GM23338 (cell line): Measurements from ENCODE around the gene THSD4. TPM values are rescaled to one million over a fixed set of nuclear protein-coding genes. Genes with fewer than 3 reads are reported as not detected.

Experiments used
- ATAC-seq: fragments of 200-7000 bp; cut with Tn5 transposase; 3 replicates; pipeline ENCODE4 v1.9.1; 2020
- DNase-seq: peaks from one replicate; pipeline ENCODE4 v3.0.0-alpha.2; 2015; ENCODE audit warnings: low spot score
- H2AFZ ChIP-seq: fragments of 200-600 bp; sonication (generic); 2 replicates; pipeline ENCODE4 v1.8.0; 2016; ENCODE audit warnings: antibody characterized with exemption, mild to moderate bottlenecking, moderate library complexity
- H3F3A ChIP-seq: fragments of 200-600 bp; sonication (generic); replicated peaks from 2 replicates; pipeline ENCODE4 v1.8.0; 2017; ENCODE audit warnings: antibody characterized with exemption, mixed run types, low read depth
- H3K27ac ChIP-seq: fragments of 200-600 bp; sonication (generic); 2 replicates; pipeline ENCODE4 v1.6.1; 2016; ENCODE audit warnings: low read depth
- H3K27me3 ChIP-seq: fragments of 200-600 bp; sonication (generic); 2 replicates; pipeline ENCODE4 v1.8.0; 2016; ENCODE audit warnings: mild to moderate bottlenecking, mixed run types, moderate library complexity; ENCODE audit not compliant: insufficient read depth
- H3K36me3 ChIP-seq: fragments of 200-600 bp; sonication (generic); 2 replicates; pipeline ENCODE4 v1.8.0; 2016; ENCODE audit warnings: mild to moderate bottlenecking; ENCODE audit not compliant: insufficient read depth
- H3K4me1 ChIP-seq: fragments of 200-600 bp; sonication (generic); 2 replicates; pipeline ENCODE4 v1.8.0; 2016; ENCODE audit warnings: mild to moderate bottlenecking, moderate library complexity; ENCODE audit not compliant: insufficient read depth
- H3K4me2 ChIP-seq: fragments of 200-600 bp; sonication (generic); 2 replicates; pipeline ENCODE4 v1.7.1; 2017; ENCODE audit warnings: mixed run types
- H3K4me3 ChIP-seq: fragments of 200-600 bp; sonication (generic); 2 replicates; pipeline ENCODE4 v1.6.1; 2016; ENCODE audit warnings: mixed run types
- H3K79me2 ChIP-seq: fragments of 200-600 bp; sonication (generic); replicated peaks from 2 replicates; pipeline ENCODE4 v1.8.0; 2017; ENCODE audit warnings: mild to moderate bottlenecking; ENCODE audit not compliant: insufficient read depth
- H3K9me2 ChIP-seq: fragments of 200-600 bp; sonication (generic); 2 replicates; pipeline ENCODE4 v1.8.0; 2017; ENCODE audit not compliant: insufficient read depth
- H4K20me1 ChIP-seq: fragments of 200-600 bp; sonication (generic); replicated peaks from 2 replicates; pipeline ENCODE4 v1.8.0; 2017; ENCODE audit warnings: mild to moderate bottlenecking; ENCODE audit not compliant: insufficient read depth
- H3K27ac Mint-ChIP-seq: 2 replicates; pipeline ENCODE4 v1.8.0; 2020; ENCODE audit warnings: inconsistent platforms, mild to moderate bottlenecking, moderate library complexity, mixed read lengths
- H3K27me3 Mint-ChIP-seq: 3 replicates; pipeline ENCODE4 v1.8.0; 2022; ENCODE audit warnings: low read depth, mild to moderate bottlenecking, moderate library complexity, mixed read lengths, inconsistent platforms; ENCODE audit not compliant: insufficient read depth, poor library complexity
- H3K36me3 Mint-ChIP-seq: 3 replicates; pipeline ENCODE4 v1.8.0; 2021; ENCODE audit warnings: low read depth, mild to moderate bottlenecking, inconsistent platforms, moderate library complexity, mixed read lengths
- H3K4me1 Mint-ChIP-seq: 3 replicates; pipeline ENCODE4 v1.8.0; 2020; ENCODE audit warnings: mild to moderate bottlenecking, inconsistent platforms, mixed read lengths
- H3K4me3 Mint-ChIP-seq: 3 replicates; pipeline ENCODE4 v1.8.0; 2021; ENCODE audit warnings: moderate library complexity, mild to moderate bottlenecking, inconsistent platforms, mixed read lengths
- H3K9me3 Mint-ChIP-seq: 3 replicates; pipeline ENCODE4 v1.8.0; 2020; ENCODE audit warnings: moderate library complexity, mild to moderate bottlenecking, inconsistent platforms, mixed read lengths
- CREB1 ChIP-seq: fragments of 250-450 bp; sonication (Bioruptor Pico); IDR thresholded peaks from 2 replicates; pipeline ENCODE4 v1.5.0; 2020; ENCODE audit warnings: low read depth, mild to moderate bottlenecking, moderate library complexity
- CTCF ChIP-seq, 2 experiments: fragments of 200-600 bp in 1 of 2; sonication (generic) in 1 of 2; conservative IDR thresholded peaks; 2 replicates each; pipeline versions ENCODE4 v1.5.1 to v1.6.1; 2016 to 2017; ENCODE audit warnings: antibody characterized with exemption in 2 of 2, low read depth in 2 of 2, mild to moderate bottlenecking in 2 of 2, moderate library complexity in 1 of 2
- ETS1 ChIP-seq: IDR thresholded peaks from 2 replicates; pipeline ENCODE4 v1.6.1; 2016; ENCODE audit warnings: antibody characterized with exemption
- EZH2 ChIP-seq: fragments of 200-600 bp; sonication (generic); IDR thresholded peaks from one replicate; pipeline ENCODE4 v1.8.0; 2017; ENCODE audit warnings: antibody characterized with exemption, mild to moderate bottlenecking, low read depth; ENCODE audit not compliant: unreplicated experiment
- JUNB ChIP-seq: IDR thresholded peaks from one replicate; pipeline ENCODE4 v1.6.1; 2016; ENCODE audit warnings: antibody characterized with exemption; ENCODE audit not compliant: unreplicated experiment
- NANOG ChIP-seq: IDR thresholded peaks from 2 replicates; pipeline ENCODE4 v1.6.1; 2016; ENCODE audit warnings: antibody characterized with exemption, borderline replicate concordance
- POLR2AphosphoS5 ChIP-seq: IDR thresholded peaks from 2 replicates; pipeline ENCODE4 v1.6.1; 2016; ENCODE audit warnings: antibody characterized with exemption, low read depth
- REST ChIP-seq: IDR thresholded peaks from one replicate; pipeline ENCODE4 v1.6.1; 2018; ENCODE audit warnings: antibody characterized with exemption; ENCODE audit not compliant: unreplicated experiment
- STAT1 ChIP-seq: IDR thresholded peaks from one replicate; pipeline ENCODE4 v1.6.1; 2016; ENCODE audit warnings: antibody characterized with exemption; ENCODE audit not compliant: unreplicated experiment
- ZNF114 ChIP-seq: fragments of 250-450 bp; sonication (Bioruptor Pico); IDR thresholded peaks from 2 replicates; pipeline ENCODE4 v1.5.0; 2020; ENCODE audit warnings: mild to moderate bottlenecking, moderate library complexity
- ZNF331 ChIP-seq: fragments of 250-450 bp; sonication (Bioruptor Pico); IDR thresholded peaks from 2 replicates; pipeline ENCODE4 v1.5.0; 2020; ENCODE audit warnings: low read depth, mild to moderate bottlenecking, moderate library complexity
- polyA plus RNA-seq: library from polyadenylated mRNA; unstranded; fragments of >200 nt; fragmentation: Nextera tagmentation; extraction: Ambion mirVana; gene quantifications from 2 replicates; pipeline ENCODE4 v1.2.1, GENCODE V29; 2016
- total RNA-seq: library from RNA; depleted of rRNA; stranded (reverse); fragments of >200 nt; shearing (Covaris generic); gene quantifications from 2 replicates; pipeline ENCODE4 v1.2.3, GENCODE V29; 2014

The THSD4 gene
- total and polyA plus RNA-seq, 2 experiments from 2014 or later, result 2.0 to 7.4 TPM

- ATAC-seq (no peak), DNase-seq (no peak)
- no peaks in the 10 kb centered on the region for H3K9me2 ChIP-seq
- H3K4me3 Mint-ChIP-seq, result no peak overlapping the region
- no peaks in the 10 kb centered on the region for H3K36me3 ChIP-seq
- no peaks in the 10 kb centered on the region for H3F3A ChIP-seq
- no peaks in the 10 kb centered on the region for H3K36me3 Mint-ChIP-seq
- no peak overlapping the region for H2AFZ ChIP-seq
- H3K27ac Mint-ChIP-seq, result no peak overlapping the region
- H3K9me3 Mint-ChIP-seq, result no peaks in the 10 kb centered on the region
- no peak overlapping the region for H3K4me2 ChIP-seq
- no peak overlapping the region for H3K4me3 ChIP-seq
- H4K20me1 ChIP-seq, result no peaks in the 10 kb centered on the region
- H3K27me3 ChIP-seq, result no peaks in the 10 kb centered on the region
- no peak for TF ChIP-seq CREB1
- TF ChIP-seq ZNF114 (CRISPR knock-in tag), result no peak
- TF ChIP-seq ZNF331 (CRISPR knock-in tag), result no peak
- TF ChIP-seq NANOG, result no peak
- no peaks in the 10 kb centered on the region for H3K27me3 Mint-ChIP-seq
- H3K79me2 ChIP-seq, result no peaks in the 10 kb centered on the region
- H3K27ac ChIP-seq, result no peak overlapping the region
- H3K4me1 ChIP-seq, result peaks cover 10% of the 10 kb centered on the region
- H3K4me1 Mint-ChIP-seq, result peaks cover 5% of the 10 kb centered on the region
Observed at GRCh38 chr15:71509139-71509538, 393.9 kb downstream of the THSD4 start.

GRCh38 chr15:71510763-71511162 is 395.5 kb downstream of the THSD4 start:
- H2AFZ ChIP-seq, result no peak overlapping the region
- Mint-ChIP-seq H3K4me3 (no peak overlapping the region), H3K27ac (no peak overlapping the region), H3K4me1 (peaks cover 13% of the 10 kb centered on the region), H3K36me3 (no peaks in the 10 kb centered on the region), H3K27me3 (peaks cover 1% of the 10 kb centered on the region), H3K9me3 (no peaks in the 10 kb centered on the region)
- H4K20me1 ChIP-seq, result no peaks in the 10 kb centered on the region
- no peaks in the 10 kb centered on the region for H3K79me2 ChIP-seq
- no peak overlapping the region for H3K27ac ChIP-seq
- no peaks in the 10 kb centered on the region for H3F3A ChIP-seq
- no peak overlapping the region for H3K4me3 ChIP-seq
- no peaks in the 10 kb centered on the region for H3K9me2 ChIP-seq
- H3K36me3 ChIP-seq, result no peaks in the 10 kb centered on the region
- H3K4me1 ChIP-seq, result peaks cover 16% of the 10 kb centered on the region
- DNase-seq (no peak), ATAC-seq (no peak)
- no peaks in the 10 kb centered on the region for H3K27me3 ChIP-seq
- H3K4me2 ChIP-seq, result no peak overlapping the region
- no peak for TF ChIP-seq CREB1
- TF ChIP-seq ETS1, result no peak
- TF ChIP-seq EZH2, result no peak
- TF ChIP-seq CTCF (conservative IDR thresholded peaks at IDR 0.05; ENCODE audit: low read depth in 2 of 2), result no peak
- no peak for TF ChIP-seq REST
- no peak for TF ChIP-seq NANOG
- TF ChIP-seq ZNF331 (CRISPR knock-in tag), result no peak
- TF ChIP-seq JUNB, result no peak
- no peak for TF ChIP-seq STAT1
- no peak for TF ChIP-seq POLR2AphosphoS5
- TF ChIP-seq ZNF114 (CRISPR knock-in tag), result no peak
